Stimulated activated CD4-positive, alpha-beta T cell treated with anti-CD3 and anti-CD28 coated beads, Interleukin-2, amount 100 ng/mL, for 48 hours (primary cell): ENCODE measurements around the gene POT1.

Experiments used
- DNase-seq, 2 donors: peaks; one replicate each; pipeline ENCODE4 v3.0.0-alpha.2; 2020

Gene POT1

GRCh38 chr7:124909808-124910207, 19.8 kb downstream of the POT1 start:
- DNase-seq: no peak

GRCh38 chr7:124908259-124908658, 21.4 kb downstream of the POT1 start:
- DNase-seq: no peak

GRCh38 chr7:124907490-124907889, 22.1 kb downstream of the POT1 start:
- DNase-seq: no peak

- DNase-seq: no peak
These were observed 31.1 kb downstream of the POT1 start for GRCh38 chr7:124898531-124898930.

GRCh38 chr7:124896001-124896400, 33.6 kb downstream of the POT1 start:
- no peak for DNase-seq

GRCh38 chr7:124893140-124893827, 36.3 kb downstream of the POT1 start:
- DNase-seq: no peak

- no peak for DNase-seq
These were observed 42.4 kb downstream of the POT1 start for GRCh38 chr7:124887247-124887646.

GRCh38 chr7:124881981-124882380, 47.6 kb downstream of the POT1 start:
- DNase-seq: no peak

GRCh38 chr7:124879771-124880170, 49.9 kb downstream of the POT1 start:
- DNase-seq: no peak

GRCh38 chr7:124879103-124879502, 50.5 kb downstream of the POT1 start:
- no peak for DNase-seq

- DNase-seq: no peak
These were observed 54.9 kb downstream of the POT1 start for GRCh38 chr7:124874644-124875163.

- no peak for DNase-seq
These were observed 71.9 kb downstream of the POT1 start for GRCh38 chr7:124857672-124858235.

GRCh38 chr7:124856299-124856888, 73.2 kb downstream of the POT1 start:
- DNase-seq: no peak

GRCh38 chr7:124843336-124843735, 86.3 kb downstream of the POT1 start:
- DNase-seq: no peak

GRCh38 chr7:124840435-124840834, 89.2 kb downstream of the POT1 start:
- DNase-seq: no peak

GRCh38 chr7:124839687-124840086, 89.9 kb downstream of the POT1 start:
- no peak for DNase-seq

- no peak for DNase-seq
These were observed 93.5 kb downstream of the POT1 start for GRCh38 chr7:124836173-124836572.

- DNase-seq: no peak
These were observed 110.8 kb downstream of the POT1 start for GRCh38 chr7:124818807-124819206.

- DNase-seq: no peak
These were observed 115.4 kb downstream of the POT1 start for GRCh38 chr7:124813994-124814798.

- DNase-seq: no peak
These were observed 116.9 kb downstream of the POT1 start for GRCh38 chr7:124812764-124813163.

- DNase-seq: no peak
These were observed 118.3 kb downstream of the POT1 start for GRCh38 chr7:124811341-124811740.

- no peak for DNase-seq
These were observed 119.0 kb downstream of the POT1 start for GRCh38 chr7:124810605-124811004.

GRCh38 chr7:124808206-124808605, 121.4 kb downstream of the POT1 start:
- DNase-seq: no peak
